OCI-LY3 (cell line): Measurements from ENCODE around the gene VAV2.

ENCODE experiments used
- EZH2phosphoT487 ChIP-seq: fragments of 200-600 bp; shearing (Covaris generic); IDR thresholded peaks from 2 replicates; pipeline ENCODE4 v1.6.1; 2018; ENCODE audit warnings: antibody characterized with exemption, mixed run types, low read depth
- TF ChIP-seq, protein P1 (sequence below): fragments of 200-600, 300-600 bp; sonication (generic); IDR thresholded peaks from 2 replicates; pipeline ENCODE4 v1.5.1; 2014; ENCODE audit warnings: antibody characterized with exemption, low read length, low read depth

DNA sequence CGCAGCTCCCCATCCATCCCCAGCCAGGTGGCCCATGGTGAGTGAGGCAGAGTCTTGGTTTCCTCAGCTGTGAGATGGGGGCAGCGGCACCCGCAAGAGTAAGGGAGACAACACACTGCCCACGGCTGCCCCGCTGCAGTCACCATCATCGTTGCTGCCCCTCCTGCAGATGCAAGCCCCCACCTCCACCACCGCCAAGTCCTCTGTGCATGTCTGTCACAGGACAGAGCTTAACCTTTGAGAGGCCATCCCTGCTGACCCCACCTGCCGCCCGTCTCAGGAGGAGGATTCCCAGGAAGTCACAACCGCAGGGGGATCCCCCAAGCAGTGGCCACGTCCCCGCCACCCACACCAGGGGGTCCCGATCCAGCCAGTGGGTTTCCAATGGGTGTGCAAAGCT is 113.7 kb downstream of the VAV2 start:
- TF ChIP-seq, protein P1, sequence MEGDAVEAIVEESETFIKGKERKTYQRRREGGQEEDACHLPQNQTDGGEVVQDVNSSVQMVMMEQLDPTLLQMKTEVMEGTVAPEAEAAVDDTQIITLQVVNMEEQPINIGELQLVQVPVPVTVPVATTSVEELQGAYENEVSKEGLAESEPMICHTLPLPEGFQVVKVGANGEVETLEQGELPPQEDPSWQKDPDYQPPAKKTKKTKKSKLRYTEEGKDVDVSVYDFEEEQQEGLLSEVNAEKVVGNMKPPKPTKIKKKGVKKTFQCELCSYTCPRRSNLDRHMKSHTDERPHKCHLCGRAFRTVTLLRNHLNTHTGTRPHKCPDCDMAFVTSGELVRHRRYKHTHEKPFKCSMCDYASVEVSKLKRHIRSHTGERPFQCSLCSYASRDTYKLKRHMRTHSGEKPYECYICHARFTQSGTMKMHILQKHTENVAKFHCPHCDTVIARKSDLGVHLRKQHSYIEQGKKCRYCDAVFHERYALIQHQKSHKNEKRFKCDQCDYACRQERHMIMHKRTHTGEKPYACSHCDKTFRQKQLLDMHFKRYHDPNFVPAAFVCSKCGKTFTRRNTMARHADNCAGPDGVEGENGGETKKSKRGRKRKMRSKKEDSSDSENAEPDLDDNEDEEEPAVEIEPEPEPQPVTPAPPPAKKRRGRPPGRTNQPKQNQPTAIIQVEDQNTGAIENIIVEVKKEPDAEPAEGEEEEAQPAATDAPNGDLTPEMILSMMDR, result no peak
- TF ChIP-seq EZH2phosphoT487, result no peak
